Mammary epithelial cell (primary cell): Measurements from ENCODE around the gene ZNF747.

Source experiments
- EZH2 ChIP-seq: IDR thresholded peaks from 2 replicates; pipeline ENCODE4 v1.6.1; 2012; ENCODE audit warnings: low read length, inconsistent platforms, borderline replicate concordance
- TF ChIP-seq, protein P1 (sequence below), 2 donors: IDR thresholded peaks in 1 of 2; conservative IDR thresholded peaks in 1 of 2; 2 replicates each; pipeline ENCODE4 v1.5.1; 2011 to 2012; ENCODE audit warnings: inconsistent platforms in 2 of 2, low read length in 2 of 2, mild to moderate bottlenecking in 2 of 2, control low read depth in 1 of 2, low read depth in 1 of 2; ENCODE audit not compliant: insufficient read depth in 1 of 2; ENCODE audit errors: extremely low read depth in 1 of 2

DNA sequence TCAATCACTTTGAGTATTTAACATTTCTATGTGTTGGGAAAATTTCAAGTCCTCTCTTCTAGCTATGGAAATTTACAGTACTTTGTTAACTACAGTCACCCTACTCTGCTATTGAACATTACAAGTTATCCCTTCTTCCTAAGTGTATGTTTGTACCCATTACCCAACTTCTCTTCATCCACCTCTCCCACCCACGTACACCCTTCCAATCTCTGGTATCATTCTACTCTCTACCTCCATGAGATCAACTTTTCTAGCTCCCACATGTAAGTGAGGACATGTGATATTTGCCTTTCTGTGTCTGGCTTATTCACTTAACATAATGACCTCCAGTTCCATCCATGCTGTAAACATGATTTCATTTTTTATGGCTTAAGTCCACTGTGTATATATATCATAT is 40.0 kb upstream of the ZNF747 start:
- TF ChIP-seq, protein P1, sequence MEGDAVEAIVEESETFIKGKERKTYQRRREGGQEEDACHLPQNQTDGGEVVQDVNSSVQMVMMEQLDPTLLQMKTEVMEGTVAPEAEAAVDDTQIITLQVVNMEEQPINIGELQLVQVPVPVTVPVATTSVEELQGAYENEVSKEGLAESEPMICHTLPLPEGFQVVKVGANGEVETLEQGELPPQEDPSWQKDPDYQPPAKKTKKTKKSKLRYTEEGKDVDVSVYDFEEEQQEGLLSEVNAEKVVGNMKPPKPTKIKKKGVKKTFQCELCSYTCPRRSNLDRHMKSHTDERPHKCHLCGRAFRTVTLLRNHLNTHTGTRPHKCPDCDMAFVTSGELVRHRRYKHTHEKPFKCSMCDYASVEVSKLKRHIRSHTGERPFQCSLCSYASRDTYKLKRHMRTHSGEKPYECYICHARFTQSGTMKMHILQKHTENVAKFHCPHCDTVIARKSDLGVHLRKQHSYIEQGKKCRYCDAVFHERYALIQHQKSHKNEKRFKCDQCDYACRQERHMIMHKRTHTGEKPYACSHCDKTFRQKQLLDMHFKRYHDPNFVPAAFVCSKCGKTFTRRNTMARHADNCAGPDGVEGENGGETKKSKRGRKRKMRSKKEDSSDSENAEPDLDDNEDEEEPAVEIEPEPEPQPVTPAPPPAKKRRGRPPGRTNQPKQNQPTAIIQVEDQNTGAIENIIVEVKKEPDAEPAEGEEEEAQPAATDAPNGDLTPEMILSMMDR (conservative IDR thresholded peaks at IDR 0.05 in 1 of 2, IDR thresholded peaks at IDR 0.05 in 1 of 2; ENCODE audit: extremely low read depth in 1 of 2, insufficient read depth in 1 of 2, low read depth in 1 of 2, low read length in 2 of 2), result no peak
- no peak for TF ChIP-seq EZH2
